ENCODE results near the gene ZNF554. TPM values are rescaled to one million over a fixed set of nuclear protein-coding genes. Genes with fewer than 3 reads are reported as not detected.

Gene ZNF554
- total RNA-seq, 1 donor from 2014 or later = 2.4 TPM

Other genes with a start within 250 kb of the ZNF554 start
- gene GNG7, start 117.2 kb upstream of the ZNF554 start, total RNA-seq = 0.16 TPM in 2 replicates
- gene DIRAS1, start 98.5 kb upstream of the ZNF554 start, total RNA-seq = 0.28 and 0.39 TPM in 2 replicates
- 39.1 and 39.4 TPM in 2 replicates for gene SLC39A3, start 79.9 kb upstream of the ZNF554 start, total RNA-seq
- 64.3 and 67.3 TPM in 2 replicates for gene SGTA, start 36.6 kb upstream of the ZNF554 start, total RNA-seq
- gene THOP1, start 34.4 kb upstream of the ZNF554 start, total RNA-seq = 178 TPM in 2 replicates
- 0.66 and 1.3 TPM in 2 replicates for gene ZNF555, start 21.6 kb downstream of the ZNF554 start, total RNA-seq
- gene ZNF556, start 47.5 kb downstream of the ZNF554 start, total RNA-seq = not detected in 2 replicates
- gene ZNF57, start 81.1 kb downstream of the ZNF554 start, total RNA-seq = 2.7 and 3.1 TPM in 2 replicates
- 3.5 and 4.0 TPM in 2 replicates for gene ZNF77, start 125.1 kb downstream of the ZNF554 start, total RNA-seq
- gene TLE6, start 157.7 kb downstream of the ZNF554 start, total RNA-seq = 1.4 and 1.5 TPM in 2 replicates
- 2.2 and 2.4 TPM in 2 replicates for gene TLE2, start 209.4 kb downstream of the ZNF554 start, total RNA-seq
- 428 and 432 TPM in 2 replicates for gene TLE5, start 242.6 kb downstream of the ZNF554 start, total RNA-seq

Measured in activated T-helper 2 cell treated with anti-CD3 and anti-CD28 coated beads, Interferon-gamma antibody, Interleukin-2, Interleukin-4, amounts not matched to agents 10 μg/mL and 5 μg/mL and 100 μg/mL, durations not matched to agents 14 hours and 24 hours and 36 hours (primary cell).